ENCODE results near the gene EARS2. TPM values are rescaled to one million over a fixed set of nuclear protein-coding genes. Genes with fewer than 3 reads are reported as not detected.

The EARS2 gene
- total and polyA plus RNA-seq, 2 of the 8 experiments (the other 6 are each of a cell fraction or from before 2014, with no cell fraction given), result 47.8 to 111 TPM

DNA sequence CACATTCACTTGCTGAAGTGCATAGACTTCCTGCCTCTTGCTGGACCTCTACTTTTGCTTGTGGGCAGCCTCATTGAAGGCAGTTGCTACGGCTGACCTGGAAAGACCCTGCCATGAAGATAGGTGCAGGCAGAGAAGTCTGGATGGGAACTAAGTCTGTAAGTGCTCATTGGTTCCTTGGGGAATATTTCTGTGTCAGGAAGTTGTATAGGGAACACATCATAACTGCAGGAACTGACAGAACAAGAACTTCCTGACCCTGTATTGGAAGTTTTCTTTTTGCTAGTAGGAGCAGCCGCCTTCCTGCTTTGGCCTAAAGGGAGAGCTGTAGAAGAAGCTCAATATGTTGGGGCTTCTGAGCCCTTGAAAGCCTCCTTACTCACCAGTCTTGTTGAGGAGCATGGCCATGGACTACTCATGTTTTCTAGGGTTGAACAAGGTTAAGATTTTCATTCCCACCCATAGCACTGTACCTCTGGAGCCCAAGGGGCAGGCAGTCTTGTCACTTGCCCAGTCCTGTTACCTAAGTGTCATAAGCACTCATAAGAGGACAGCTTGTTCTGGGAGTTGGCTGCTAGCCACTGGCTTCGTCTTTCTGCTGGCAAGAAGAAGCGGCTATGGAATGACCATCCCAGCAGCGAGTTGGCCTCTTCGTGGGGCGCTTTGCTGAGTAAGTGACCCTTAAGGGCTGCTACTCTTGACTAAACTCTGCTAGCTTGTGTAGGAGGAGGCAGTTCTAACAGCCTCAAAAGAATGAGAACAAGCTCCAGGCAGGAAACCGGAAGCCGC, 7.6 kb upstream of the EARS2 start (continued):
- TF ChIP-seq, protein P1, sequence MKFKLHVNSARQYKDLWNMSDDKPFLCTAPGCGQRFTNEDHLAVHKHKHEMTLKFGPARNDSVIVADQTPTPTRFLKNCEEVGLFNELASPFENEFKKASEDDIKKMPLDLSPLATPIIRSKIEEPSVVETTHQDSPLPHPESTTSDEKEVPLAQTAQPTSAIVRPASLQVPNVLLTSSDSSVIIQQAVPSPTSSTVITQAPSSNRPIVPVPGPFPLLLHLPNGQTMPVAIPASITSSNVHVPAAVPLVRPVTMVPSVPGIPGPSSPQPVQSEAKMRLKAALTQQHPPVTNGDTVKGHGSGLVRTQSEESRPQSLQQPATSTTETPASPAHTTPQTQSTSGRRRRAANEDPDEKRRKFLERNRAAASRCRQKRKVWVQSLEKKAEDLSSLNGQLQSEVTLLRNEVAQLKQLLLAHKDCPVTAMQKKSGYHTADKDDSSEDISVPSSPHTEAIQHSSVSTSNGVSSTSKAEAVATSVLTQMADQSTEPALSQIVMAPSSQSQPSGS (IDR thresholded peaks at IDR 0.05; ENCODE audit: low read length), result no peak
